KBM-7 (cell line): ENCODE measurements around the gene RAB44.
A peak's percentile ranks its signal among the peaks of the same experiment; 100 is the strongest.
"Not testable (repeated sequence)": the region's sequence is repeated elsewhere in the genome, so short reads cannot be mapped to it uniquely, and the experiment has no call there.

Source experiments
- DNase-seq: peaks from one replicate; pipeline ENCODE4 v3.0.0-alpha.2; 2015
- in situ Hi-C: fragments of 300-500 bp; cut with MboI; formaldehyde crosslinking; loops from 2 replicates; pipeline ENCODE4 v1.14.3; 2020; ENCODE audit warnings: low sequenced_read_pairs, low pct_unique_long_range_greater_than_20kb, mixed read lengths

Gene RAB44

DNA sequence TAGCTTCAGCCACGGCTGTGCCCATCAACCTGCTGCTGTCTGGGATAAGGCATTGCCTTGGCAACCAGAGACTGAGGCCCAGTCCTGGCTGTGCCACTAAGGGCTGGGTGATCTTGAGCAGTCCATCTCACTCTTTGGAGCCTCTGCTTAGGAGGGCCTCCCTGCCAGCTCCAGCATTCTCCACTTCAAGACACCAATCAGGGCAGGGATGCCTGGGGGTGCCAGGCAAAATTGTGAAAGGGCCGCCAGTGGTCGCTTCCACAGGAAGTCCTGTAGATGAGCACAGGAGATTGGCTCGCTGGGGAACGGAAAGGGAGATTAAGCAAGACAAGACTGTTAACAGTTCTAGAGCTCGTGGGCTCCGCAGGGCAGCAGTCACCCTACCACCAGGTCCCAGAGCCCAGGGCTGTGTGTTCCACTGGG is at the start of gene RAB44:
Gene RAB44, plus strand, starts transcription at position 346 of the 423 bp plus-strand sequence. CDS start 6,410 bp downstream, outside the sequence.
- in situ Hi-C loops: no loop called here
- DNase-seq: peak; percentile 78

DNA sequence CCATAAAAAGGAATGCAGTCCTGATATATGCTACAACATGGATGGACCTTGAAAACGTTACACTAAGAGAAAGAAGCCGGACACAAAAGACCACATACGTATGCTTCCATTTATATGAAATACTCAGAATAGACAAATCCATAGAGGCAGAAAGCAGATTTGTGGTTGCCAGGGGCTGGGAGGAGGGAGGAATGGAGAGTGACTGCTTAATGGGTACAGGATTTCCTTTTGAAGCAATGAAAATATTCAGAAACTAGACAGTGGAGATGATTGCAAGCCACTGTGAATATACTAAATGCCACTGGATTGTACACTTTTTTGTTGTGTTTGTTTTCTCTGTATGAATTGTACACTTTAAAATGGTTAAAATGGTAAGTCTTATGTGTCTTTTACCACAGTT is 48.5 kb upstream of the RAB44 start:
- DNase-seq: no peak
- in situ Hi-C loops: no loop called here

DNA sequence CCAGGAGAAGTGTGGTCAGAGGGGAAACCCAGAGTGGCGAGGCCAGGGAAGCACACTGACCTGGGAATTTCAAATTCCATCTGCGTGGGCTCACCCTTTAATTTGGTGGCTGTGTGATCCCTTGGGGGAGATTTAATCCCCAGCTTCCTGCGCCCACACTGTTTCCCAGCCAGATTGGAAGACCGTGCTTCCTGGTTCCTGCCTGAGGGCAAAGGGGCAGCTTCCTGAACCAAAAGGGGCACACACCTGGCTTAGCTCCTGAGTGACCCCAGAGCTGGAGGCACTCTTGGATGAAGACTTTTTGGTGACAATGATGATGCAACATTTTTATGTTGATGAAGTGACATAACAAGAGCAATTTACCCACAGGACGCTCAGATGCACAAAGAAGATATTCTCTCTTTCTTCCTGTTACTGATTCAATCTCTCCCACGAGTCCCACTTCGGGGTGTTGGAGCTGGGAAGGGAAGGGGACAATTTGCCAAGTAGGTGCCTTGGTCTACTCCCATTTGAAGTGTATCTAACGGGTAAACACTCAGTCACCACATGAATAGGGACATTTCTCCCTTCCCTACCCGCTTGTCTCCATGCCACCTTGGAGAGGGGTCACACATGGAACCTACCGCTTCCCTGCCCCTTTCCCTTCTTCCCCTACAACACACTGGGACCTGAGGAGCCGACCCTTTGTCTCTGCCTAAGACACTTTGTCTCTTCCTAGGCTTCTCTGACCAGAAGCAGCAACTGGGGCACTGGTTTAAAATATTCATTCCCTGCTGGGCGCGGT is 47.7 kb upstream of the RAB44 start:
- in situ Hi-C loops: no loop called here
- DNase-seq: peak; percentile 65

DNA sequence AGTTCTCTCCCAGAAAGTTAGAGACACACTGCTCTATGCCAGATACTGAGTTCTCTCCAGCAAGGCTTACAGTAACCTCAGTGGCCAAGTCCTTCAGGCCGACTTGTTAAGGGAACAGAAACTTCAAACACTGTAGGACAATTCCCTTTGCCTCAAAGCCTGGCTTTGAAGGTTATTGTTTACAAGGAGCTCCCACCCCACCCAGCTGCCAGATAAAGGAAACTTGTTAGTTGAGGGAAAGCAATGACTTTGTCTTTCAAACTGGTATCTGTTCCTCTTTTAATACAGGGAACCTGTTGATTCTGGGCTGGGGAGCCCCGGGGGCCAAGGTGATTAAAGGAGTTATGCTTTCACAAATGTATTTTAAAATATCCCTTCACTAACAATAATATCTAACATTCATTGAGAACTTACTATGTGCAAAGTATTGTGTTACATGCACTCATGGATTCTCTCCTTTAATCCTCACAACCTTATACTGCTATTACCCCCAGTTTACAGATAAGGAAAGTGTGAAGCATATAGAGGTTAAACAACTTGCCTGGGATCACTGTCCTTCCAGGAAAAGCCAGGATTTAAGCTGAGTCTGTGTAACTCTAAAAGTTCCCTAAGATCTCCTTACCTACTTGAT is 46.7 kb upstream of the RAB44 start:
- peak; percentile 65 for DNase-seq
- in situ Hi-C loops: no loop called here

DNA sequence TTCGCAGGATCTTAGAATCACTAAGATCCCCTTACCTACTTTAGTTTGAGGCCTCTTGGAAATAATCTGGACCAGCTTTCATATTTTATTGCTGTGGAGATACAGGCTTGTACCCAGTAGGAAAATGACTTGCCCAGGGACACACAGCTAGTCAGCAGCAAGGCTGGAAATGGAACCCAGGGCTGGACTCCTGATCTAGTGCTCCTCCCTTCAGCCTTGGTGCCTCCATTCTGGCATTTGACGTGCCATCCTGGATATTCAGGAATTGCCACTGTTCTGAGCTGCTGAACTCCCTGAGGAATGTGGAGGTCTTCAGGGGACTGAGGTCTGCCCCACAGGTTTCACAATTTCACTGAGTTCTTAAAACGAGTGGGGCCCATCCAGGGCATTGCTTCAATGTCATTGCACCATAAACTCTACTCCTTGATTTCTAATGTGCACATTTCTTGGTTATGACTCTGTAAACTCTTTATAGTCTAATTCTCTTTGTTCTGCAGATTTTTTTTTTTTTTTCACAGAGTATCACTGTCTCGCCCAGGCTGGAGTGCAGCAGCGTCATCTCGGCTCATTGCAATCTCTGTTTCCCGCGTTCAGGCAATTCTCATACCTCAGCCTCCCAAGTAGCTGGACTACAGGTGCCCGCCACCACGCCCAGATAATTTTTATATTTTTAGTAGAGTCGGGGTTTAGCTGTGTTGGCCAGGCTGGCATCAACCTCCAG is 45.8 kb upstream of the RAB44 start:
- no peak for DNase-seq
- in situ Hi-C loops: no loop called here

DNA sequence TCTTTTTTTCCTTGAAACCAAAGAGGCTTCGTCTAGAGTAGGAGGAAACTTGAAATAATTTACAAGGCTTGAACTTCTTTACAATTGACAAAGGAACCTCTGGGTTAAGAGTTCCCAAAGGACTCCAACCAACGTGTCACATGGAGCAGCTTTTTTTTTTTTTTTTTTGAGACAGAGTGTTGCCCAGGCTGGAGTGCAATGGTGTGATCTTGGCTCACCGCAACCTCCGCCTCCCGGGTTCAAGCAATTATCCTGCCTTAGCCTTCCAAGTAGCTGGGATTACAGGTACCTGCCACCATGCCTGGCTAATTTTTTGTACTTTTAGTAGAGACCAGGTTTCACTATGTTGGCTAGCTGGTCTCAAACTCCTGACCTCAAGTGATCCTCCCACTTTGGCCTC is 43.2 kb upstream of the RAB44 start:
- in situ Hi-C loops, DNase-seq: not testable (repeated sequence)

GRCh38 chr6:36655085-36655724 is 42.4 kb upstream of the RAB44 start:
- in situ Hi-C loops: no loop called here
- no peak for DNase-seq

DNA sequence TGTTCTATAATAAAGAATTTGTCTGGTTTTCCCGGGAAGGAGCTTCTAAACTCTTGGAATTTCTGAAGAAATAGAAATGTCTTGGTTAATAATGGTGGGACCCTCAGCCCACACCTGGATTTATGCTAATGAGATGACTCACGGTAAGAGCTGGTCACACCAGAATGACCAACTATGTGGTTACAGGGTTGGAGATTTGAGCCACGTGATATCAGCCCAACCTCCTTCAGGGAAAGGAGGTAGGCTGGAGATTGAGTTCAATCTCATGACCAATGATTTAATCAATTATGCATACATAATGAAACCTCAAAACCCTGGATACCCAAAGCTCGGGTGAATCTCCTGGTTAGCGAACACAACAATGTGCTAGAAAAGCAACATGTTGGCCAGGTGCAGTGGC is 41.2 kb upstream of the RAB44 start:
- in situ Hi-C loops: no loop called here
- DNase-seq: no peak

DNA sequence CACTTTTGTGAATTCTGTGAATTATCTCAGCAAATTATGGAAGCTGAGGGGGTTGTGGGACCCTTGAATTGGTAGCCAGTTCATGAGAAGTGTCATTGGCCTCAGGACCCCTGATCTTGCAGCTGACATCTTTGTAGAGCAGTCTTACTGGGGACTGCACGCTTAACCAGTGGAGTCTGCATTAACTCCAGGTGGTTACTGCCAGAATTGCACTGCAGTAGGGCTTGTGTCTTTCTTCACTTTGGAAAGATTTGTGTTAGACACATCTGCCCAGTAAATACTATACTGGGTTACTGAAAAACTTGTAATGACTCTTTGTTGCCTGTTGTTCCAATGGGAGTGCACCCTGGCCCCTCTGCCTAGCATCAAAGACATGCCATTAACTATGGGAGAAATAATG is 40.4 kb upstream of the RAB44 start:
- DNase-seq: no peak
- in situ Hi-C loops: no loop called here

GRCh38 chr6:36657942-36658544 is 39.6 kb upstream of the RAB44 start:
- no peak for DNase-seq
- in situ Hi-C loops: no loop called here

DNA sequence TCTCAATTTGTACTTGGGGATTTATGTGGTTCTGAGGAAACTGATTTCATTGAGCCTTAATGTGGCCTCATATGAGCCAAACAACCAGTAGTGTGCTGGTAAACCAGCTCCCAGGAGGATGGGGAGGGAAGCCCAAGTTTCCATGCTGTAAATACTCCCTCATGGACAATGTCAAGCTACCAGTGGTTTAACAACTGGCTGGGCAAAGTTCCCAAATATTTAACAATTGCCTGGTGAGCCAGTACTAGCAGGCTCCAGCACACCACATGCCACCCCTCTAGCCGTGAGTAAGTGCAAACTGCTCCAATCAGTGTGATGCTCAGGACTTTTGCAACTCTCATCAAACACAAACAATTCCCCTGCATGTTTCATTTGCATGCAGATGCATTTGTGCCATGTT is 38.4 kb upstream of the RAB44 start:
- DNase-seq: no peak
- in situ Hi-C loops: no loop called here

GRCh38 chr6:36660771-36661471 is 36.7 kb upstream of the RAB44 start:
- in situ Hi-C loops: no loop called here

DNA sequence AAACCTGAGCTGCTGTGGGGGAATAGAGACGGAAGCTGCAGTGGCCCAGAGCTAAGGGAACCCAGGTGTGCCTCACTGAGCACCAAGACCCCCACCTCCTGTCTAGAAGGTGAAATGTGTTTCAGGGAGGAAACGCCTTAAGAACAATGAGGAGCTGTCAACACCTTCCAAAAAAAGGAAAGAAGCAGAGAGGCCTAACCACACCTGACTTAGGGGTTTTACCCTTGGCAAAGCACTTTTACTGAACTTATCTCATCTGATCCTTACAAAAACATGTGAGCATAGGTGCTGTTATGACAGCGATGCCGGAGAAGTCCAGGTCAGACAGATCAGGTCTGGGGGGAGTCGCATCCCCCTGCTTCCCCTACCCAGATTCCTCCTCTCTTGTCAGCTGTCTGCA is 35.2 kb upstream of the RAB44 start:
- in situ Hi-C loops: no loop called here
- no peak for DNase-seq

More at GRCh38 chr6:36660771-36661471, 36.7 kb upstream of the RAB44 start:
- no peak for DNase-seq

GRCh38 chr6:36662827-36663256 is 34.8 kb upstream of the RAB44 start:
- no peak for DNase-seq

GRCh38 chr6:36663504-36664446 is 33.9 kb upstream of the RAB44 start:
- in situ Hi-C loops: no loop called here
- DNase-seq: no peak

More at GRCh38 chr6:36662827-36663256, 34.8 kb upstream of the RAB44 start:
- in situ Hi-C loops: no loop called here

GRCh38 chr6:36665180-36665579 is 32.4 kb upstream of the RAB44 start:
- in situ Hi-C loops: no loop called here
- DNase-seq: no peak

DNA sequence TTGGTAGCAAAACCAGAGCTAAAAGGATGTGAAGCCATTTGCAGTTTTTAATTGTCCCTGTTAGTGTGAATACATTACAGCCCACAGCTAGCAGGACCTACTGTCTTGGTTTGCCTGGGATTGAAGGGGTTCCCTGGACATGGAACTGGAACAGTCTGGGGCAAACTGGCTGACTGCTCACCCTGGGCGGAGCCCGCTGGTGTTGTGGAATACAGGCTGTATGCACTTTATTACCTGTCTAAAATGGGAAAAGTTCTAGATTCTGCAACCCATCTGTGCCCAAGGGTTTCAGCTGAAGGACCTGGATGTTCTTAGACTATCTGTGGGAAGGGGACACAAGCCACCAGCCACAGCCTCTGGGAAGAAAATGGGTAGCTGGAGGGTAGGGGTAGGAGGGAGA is 31.3 kb upstream of the RAB44 start:
- in situ Hi-C loops: no loop called here
- no peak for DNase-seq
